ENCODE data around the gene SCYGR3. TPM values are rescaled to one million over a fixed set of nuclear protein-coding genes. Genes with fewer than 3 reads are reported as not detected.

The SCYGR3 gene
- total and polyA plus RNA-seq, 2 of the 13 experiments (the other 11 are each of a cell fraction or from before 2014, with no cell fraction given) = not detected

- TF ChIP-seq, protein P1, sequence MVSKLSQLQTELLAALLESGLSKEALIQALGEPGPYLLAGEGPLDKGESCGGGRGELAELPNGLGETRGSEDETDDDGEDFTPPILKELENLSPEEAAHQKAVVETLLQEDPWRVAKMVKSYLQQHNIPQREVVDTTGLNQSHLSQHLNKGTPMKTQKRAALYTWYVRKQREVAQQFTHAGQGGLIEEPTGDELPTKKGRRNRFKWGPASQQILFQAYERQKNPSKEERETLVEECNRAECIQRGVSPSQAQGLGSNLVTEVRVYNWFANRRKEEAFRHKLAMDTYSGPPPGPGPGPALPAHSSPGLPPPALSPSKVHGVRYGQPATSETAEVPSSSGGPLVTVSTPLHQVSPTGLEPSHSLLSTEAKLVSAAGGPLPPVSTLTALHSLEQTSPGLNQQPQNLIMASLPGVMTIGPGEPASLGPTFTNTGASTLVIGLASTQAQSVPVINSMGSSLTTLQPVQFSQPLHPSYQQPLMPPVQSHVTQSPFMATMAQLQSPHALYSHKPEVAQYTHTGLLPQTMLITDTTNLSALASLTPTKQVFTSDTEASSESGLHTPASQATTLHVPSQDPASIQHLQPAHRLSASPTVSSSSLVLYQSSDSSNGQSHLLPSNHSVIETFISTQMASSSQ (IDR thresholded peaks at IDR 0.05; ENCODE audit: low read depth) = peak; percentile 71; the same call in 1 of the 2 replicates
- TF ChIP-seq, protein P1 (CRISPR knock-in tag; IDR thresholded peaks at IDR 0.05; ENCODE audit: borderline replicate concordance) = peak; percentile 58; the same call in 1 of the 2 replicates
- TF ChIP-seq NFE2L1 (CRISPR knock-in tag; IDR thresholded peaks at IDR 0.05; ENCODE audit: borderline replicate concordance) (no peak), ZFP36L2 (CRISPR knock-in tag; IDR thresholded peaks at IDR 0.05) (no peak), RBAK (CRISPR knock-in tag; IDR thresholded peaks at IDR 0.05) (no peak), CREB1 (IDR thresholded peaks at IDR 0.05) (no peak), CREB1 (CRISPR knock-in tag; IDR thresholded peaks at IDR 0.05) (peak; percentile 65; the same call in 1 of the 2 replicates)
- TF ChIP-seq, protein P2, sequence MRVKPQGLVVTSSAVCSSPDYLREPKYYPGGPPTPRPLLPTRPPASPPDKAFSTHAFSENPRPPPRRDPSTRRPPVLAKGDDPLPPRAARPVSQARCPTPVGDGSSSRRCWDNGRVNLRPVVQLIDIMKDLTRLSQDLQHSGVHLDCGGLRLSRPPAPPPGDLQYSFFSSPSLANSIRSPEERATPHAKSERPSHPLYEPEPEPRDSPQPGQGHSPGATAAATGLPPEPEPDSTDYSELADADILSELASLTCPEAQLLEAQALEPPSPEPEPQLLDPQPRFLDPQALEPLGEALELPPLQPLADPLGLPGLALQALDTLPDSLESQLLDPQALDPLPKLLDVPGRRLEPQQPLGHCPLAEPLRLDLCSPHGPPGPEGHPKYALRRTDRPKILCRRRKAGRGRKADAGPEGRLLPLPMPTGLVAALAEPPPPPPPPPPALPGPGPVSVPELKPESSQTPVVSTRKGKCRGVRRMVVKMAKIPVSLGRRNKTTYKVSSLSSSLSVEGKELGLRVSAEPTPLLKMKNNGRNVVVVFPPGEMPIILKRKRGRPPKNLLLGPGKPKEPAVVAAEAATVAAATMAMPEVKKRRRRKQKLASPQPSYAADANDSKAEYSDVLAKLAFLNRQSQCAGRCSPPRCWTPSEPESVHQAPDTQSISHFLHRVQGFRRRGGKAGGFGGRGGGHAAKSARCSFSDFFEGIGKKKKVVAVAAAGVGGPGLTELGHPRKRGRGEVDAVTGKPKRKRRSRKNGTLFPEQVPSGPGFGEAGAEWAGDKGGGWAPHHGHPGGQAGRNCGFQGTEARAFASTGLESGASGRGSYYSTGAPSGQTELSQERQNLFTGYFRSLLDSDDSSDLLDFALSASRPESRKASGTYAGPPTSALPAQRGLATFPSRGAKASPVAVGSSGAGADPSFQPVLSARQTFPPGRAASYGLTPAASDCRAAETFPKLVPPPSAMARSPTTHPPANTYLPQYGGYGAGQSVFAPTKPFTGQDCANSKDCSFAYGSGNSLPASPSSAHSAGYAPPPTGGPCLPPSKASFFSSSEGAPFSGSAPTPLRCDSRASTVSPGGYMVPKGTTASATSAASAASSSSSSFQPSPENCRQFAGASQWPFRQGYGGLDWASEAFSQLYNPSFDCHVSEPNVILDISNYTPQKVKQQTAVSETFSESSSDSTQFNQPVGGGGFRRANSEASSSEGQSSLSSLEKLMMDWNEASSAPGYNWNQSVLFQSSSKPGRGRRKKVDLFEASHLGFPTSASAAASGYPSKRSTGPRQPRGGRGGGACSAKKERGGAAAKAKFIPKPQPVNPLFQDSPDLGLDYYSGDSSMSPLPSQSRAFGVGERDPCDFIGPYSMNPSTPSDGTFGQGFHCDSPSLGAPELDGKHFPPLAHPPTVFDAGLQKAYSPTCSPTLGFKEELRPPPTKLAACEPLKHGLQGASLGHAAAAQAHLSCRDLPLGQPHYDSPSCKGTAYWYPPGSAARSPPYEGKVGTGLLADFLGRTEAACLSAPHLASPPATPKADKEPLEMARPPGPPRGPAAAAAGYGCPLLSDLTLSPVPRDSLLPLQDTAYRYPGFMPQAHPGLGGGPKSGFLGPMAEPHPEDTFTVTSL (CRISPR knock-in tag; IDR thresholded peaks at IDR 0.05; ENCODE audit: borderline replicate concordance) = peak; percentile 71; the same call in 1 of the 2 replicates
Observed at GRCh38 chr2:227643990-227644551, 29.4 kb upstream of the SCYGR3 start (continued).
